ENCODE measurements around the gene DVL2. TPM values are rescaled to one million over a fixed set of nuclear protein-coding genes. Genes with fewer than 3 reads are reported as not detected.

The DVL2 gene
- total and polyA plus RNA-seq, 2 of the 13 experiments (the other 11 are each of a cell fraction or from before 2014, with no cell fraction given): 5.7 to 38.2 TPM

DNA sequence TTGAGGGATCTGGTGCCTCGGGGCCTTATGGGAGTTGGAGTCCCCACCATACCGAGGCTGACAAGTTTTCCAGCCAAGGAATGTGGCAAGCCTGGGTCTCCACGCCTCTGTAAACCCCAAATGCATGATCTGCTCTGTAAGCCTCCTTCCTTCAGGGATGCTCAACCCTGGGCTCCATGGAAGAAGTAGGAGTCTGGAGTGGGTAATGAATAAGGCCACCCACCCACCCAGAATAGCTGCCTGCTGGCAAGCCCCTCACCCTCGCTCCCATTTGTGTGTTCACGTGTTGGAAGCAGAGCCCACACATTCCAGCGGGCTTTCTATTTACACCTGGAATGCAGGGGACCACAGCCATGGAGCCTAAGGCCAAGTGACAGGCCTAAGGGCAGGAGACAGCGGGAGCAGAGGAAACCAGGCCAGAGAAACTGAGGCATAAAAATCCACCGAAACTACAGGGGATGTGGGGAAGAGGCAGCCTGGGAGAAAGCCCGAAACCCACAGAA is 19.1 kb downstream of the DVL2 start (continued):
- TF ChIP-seq ZNF784 (CRISPR knock-in tag; IDR thresholded peaks at IDR 0.05; ENCODE audit: borderline replicate concordance) (no peak), RFX3 (CRISPR knock-in tag; IDR thresholded peaks at IDR 0.05) (no peak), TFDP2 (CRISPR knock-in tag; IDR thresholded peaks at IDR 0.05) (no peak), CREB1 (IDR thresholded peaks at IDR 0.05) (no peak), CREB1 (CRISPR knock-in tag; IDR thresholded peaks at IDR 0.05) (no peak), ZNF768 (CRISPR knock-in tag; IDR thresholded peaks at IDR 0.05) (no peak), HIVEP1 (CRISPR knock-in tag; IDR thresholded peaks at IDR 0.05) (no peak), RFX1 (IDR thresholded peaks at IDR 0.05) (no peak), MAFG (CRISPR knock-in tag; IDR thresholded peaks at IDR 0.05) (no peak), ZNF138 (CRISPR knock-in tag; IDR thresholded peaks at IDR 0.05; ENCODE audit: low read depth) (no peak), DR1 (CRISPR knock-in tag; IDR thresholded peaks at IDR 0.05) (no peak), AGO1 (IDR thresholded peaks at IDR 0.05; ENCODE audit: low read depth, low read length, poor library complexity, severe bottlenecking) (no peak), NFYC (CRISPR knock-in tag; IDR thresholded peaks at IDR 0.05) (no peak), HMGXB4 (CRISPR knock-in tag; IDR thresholded peaks at IDR 0.05; ENCODE audit: borderline replicate concordance in 1 of 2, low read depth in 1 of 2) (peak in 1 of 2 experiments; percentile 15; a peak in 2 of 4 replicates), ZNF367 (CRISPR knock-in tag; IDR thresholded peaks at IDR 0.05; ENCODE audit: borderline replicate concordance) (no peak), SMAD3 (CRISPR knock-in tag; IDR thresholded peaks at IDR 0.05) (peak; percentile 4; the same call in 1 of the 2 replicates), ZNF431 (CRISPR knock-in tag; IDR thresholded peaks at IDR 0.05; ENCODE audit: borderline replicate concordance, low read depth) (no peak), ZNF777 (CRISPR knock-in tag; IDR thresholded peaks at IDR 0.05) (no peak), NR1H2 (CRISPR knock-in tag; IDR thresholded peaks at IDR 0.05; ENCODE audit: borderline replicate concordance, low read depth) (no peak)
- TF ChIP-seq, protein P1, sequence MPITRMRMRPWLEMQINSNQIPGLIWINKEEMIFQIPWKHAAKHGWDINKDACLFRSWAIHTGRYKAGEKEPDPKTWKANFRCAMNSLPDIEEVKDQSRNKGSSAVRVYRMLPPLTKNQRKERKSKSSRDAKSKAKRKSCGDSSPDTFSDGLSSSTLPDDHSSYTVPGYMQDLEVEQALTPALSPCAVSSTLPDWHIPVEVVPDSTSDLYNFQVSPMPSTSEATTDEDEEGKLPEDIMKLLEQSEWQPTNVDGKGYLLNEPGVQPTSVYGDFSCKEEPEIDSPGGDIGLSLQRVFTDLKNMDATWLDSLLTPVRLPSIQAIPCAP (CRISPR knock-in tag; IDR thresholded peaks at IDR 0.05; ENCODE audit: low read depth): no peak
- TF ChIP-seq, protein P2, sequence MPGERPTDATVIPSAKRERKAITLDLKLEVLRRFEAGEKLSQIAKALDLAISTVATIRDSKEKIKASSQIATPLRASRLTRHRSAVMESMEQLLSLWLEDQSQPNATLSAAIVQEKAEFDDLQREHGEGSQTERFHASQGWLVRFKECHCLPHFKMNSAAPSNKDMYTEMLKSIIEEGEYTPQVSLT (CRISPR knock-in tag; IDR thresholded peaks at IDR 0.05; ENCODE audit: borderline replicate concordance, low read depth): no peak
- TF ChIP-seq, protein P3, sequence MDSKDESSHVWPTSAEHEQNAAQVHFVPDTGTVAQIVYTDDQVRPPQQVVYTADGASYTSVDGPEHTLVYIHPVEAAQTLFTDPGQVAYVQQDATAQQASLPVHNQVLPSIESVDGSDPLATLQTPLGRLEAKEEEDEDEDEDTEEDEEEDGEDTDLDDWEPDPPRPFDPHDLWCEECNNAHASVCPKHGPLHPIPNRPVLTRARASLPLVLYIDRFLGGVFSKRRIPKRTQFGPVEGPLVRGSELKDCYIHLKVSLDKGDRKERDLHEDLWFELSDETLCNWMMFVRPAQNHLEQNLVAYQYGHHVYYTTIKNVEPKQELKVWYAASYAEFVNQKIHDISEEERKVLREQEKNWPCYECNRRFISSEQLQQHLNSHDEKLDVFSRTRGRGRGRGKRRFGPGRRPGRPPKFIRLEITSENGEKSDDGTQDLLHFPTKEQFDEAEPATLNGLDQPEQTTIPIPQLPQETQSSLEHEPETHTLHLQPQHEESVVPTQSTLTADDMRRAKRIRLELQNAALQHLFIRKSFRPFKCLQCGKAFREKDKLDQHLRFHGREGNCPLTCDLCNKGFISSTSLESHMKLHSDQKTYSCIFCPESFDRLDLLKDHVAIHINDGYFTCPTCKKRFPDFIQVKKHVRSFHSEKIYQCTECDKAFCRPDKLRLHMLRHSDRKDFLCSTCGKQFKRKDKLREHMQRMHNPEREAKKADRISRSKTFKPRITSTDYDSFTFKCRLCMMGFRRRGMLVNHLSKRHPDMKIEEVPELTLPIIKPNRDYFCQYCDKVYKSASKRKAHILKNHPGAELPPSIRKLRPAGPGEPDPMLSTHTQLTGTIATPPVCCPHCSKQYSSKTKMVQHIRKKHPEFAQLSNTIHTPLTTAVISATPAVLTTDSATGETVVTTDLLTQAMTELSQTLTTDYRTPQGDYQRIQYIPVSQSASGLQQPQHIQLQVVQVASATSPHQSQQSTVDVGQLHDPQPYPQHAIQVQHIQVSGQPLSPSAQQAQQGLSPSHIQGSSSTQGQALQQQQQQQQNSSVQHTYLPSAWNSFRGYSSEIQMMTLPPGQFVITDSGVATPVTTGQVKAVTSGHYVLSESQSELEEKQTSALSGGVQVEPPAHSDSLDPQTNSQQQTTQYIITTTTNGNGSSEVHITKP (CRISPR knock-in tag; IDR thresholded peaks at IDR 0.05; ENCODE audit: low read depth): no peak

All from HepG2 (cell line).